Thyroid gland (tissue), 4 donors: Measurements from ENCODE around the gene ATIC. TPM values are rescaled to one million over a fixed set of nuclear protein-coding genes. Genes with fewer than 3 reads are reported as not detected.

Experiments
- DNase-seq, 2 donors: peaks; one replicate each; pipeline ENCODE4 v3.0.0-alpha.2; 2019
- H3K27ac ChIP-seq, 3 donors: fragments of 200-600 bp; sonication (generic); 1 replicate in 2 of 3; 2 replicates in 1 of 3; pipeline ENCODE4 v1.5.1; 2016 to 2019; ENCODE audit warnings: mild to moderate bottlenecking in 1 of 3, moderate library complexity in 1 of 3
- H3K27me3 ChIP-seq: fragments of 200-600 bp; sonication (generic); one replicate; pipeline ENCODE4 v1.5.1; 2019
- H3K36me3 ChIP-seq, 2 donors: fragments of 200-600 bp; sonication (generic); one replicate each; pipeline ENCODE4 v1.5.1; 2016 to 2019
- H3K4me1 ChIP-seq, 2 donors: fragments of 200-600 bp; sonication (generic); one replicate each; pipeline ENCODE4 v1.5.1; 2017 to 2019
- H3K4me3 ChIP-seq, 3 donors: fragments of 200-600 bp; sonication (generic); replicated peaks in 1 of 3; 1 replicate in 2 of 3; 2 replicates in 1 of 3; pipeline ENCODE4 v1.5.1; 2016; ENCODE audit warnings: mild to moderate bottlenecking in 1 of 3
- H3K9me3 ChIP-seq: fragments of 200-600 bp; sonication (generic); one replicate; pipeline ENCODE4 v1.5.1; 2017
- CTCF ChIP-seq, 6 experiments: fragments of 200-600 bp in 3 of 6; fragments of 450-650 bp in 3 of 6; sonication (generic) in 3 of 6; IDR thresholded peaks; one replicate each; pipeline ENCODE4 v1.5.1; 2016 to 2019; ENCODE audit warnings: antibody characterized with exemption in 6 of 6, mild to moderate bottlenecking in 2 of 6, inconsistent platforms in 1 of 6, moderate library complexity in 1 of 6
- POLR2A ChIP-seq, 2 donors: fragments of 450-650 bp; IDR thresholded peaks; one replicate each; pipeline ENCODE4 v1.6.1; 2017; ENCODE audit warnings: antibody characterized with exemption in 2 of 2, mild to moderate bottlenecking in 2 of 2, moderate library complexity in 1 of 2
- WGBS, 2 donors: methylation state at CpG; one replicate each; pipeline ENCODE4 v1.1.5; 2017; 5-methylcytosine and 5-hydroxymethylcytosine counted together
- intact Hi-C: fragments of 100-400 bp; cut with DNase I; formaldehyde crosslinking; loops from one replicate; pipeline ENCODE4 v1.15.1; 2023
- total RNA-seq, 4 donors: library from RNA; depleted of rRNA; stranded (reverse); fragments of >200 nt; gene quantifications; one replicate each; pipeline ENCODE4 v1.2.3, GENCODE V29; 2016

ATIC gene
- total RNA-seq, 4 donors from 2014 or later, result 25.7 to 35.1 (median 27.4) TPM

GRCh38 chr2:215320102-215320501 lies 8.2 kb downstream of the ATIC start:
- Histone ChIP-seq H3K4me1 (no peaks in the 10 kb centered on the region), H3K36me3 (peaks cover 16 to 23% of the 10 kb centered on the region in 2 donors), H3K27me3 (no peaks in the 10 kb centered on the region), H3K27ac (no peak overlapping the region), H3K4me3 (no peak overlapping the region), H3K9me3 (no peaks in the 10 kb centered on the region)
- DNase-seq, result no peak
- WGBS, 2 donors, result 90 to 95% methylated on average over 3 of the region's 3 CpGs
- no peak for TF ChIP-seq CTCF (IDR thresholded peaks at IDR 0.05)
- no peak for TF ChIP-seq POLR2A (IDR thresholded peaks at IDR 0.05)
- intact Hi-C loops, result no loop called here

- 92 to 99% methylated on average over 7 of the region's 7 CpGs for WGBS, 2 donors
- Histone ChIP-seq H3K4me1 (no peaks in the 10 kb centered on the region), H3K4me3 (no peak overlapping the region), H3K27me3 (no peaks in the 10 kb centered on the region), H3K27ac (no peak overlapping the region), H3K9me3 (no peaks in the 10 kb centered on the region), H3K36me3 (peaks cover 16 to 23% of the 10 kb centered on the region in 2 donors)
- TF ChIP-seq POLR2A (IDR thresholded peaks at IDR 0.05) (no peak), CTCF (IDR thresholded peaks at IDR 0.05) (no peak)
- no peak for DNase-seq
- intact Hi-C loops, result no loop called here
Observed at GRCh38 chr2:215320679-215321078, 8.8 kb downstream of the ATIC start.

GRCh38 chr2:215324811-215325210 lies 13.0 kb downstream of the ATIC start:
- 86 to 89% methylated on average over 6 of the region's 6 CpGs for WGBS, 2 donors
- H3K4me1 ChIP-seq, result no peaks in the 10 kb centered on the region
- H3K4me3 ChIP-seq, result no peak overlapping the region
- H3K27me3 ChIP-seq, result no peaks in the 10 kb centered on the region
- intact Hi-C loops, result no loop called here
- no peak for DNase-seq
- TF ChIP-seq POLR2A (IDR thresholded peaks at IDR 0.05) (no peak), CTCF (IDR thresholded peaks at IDR 0.05) (no peak)
- no peak overlapping the region for H3K27ac ChIP-seq
- peaks cover 15 to 23% of the 10 kb centered on the region in 2 donors for H3K36me3 ChIP-seq
- H3K9me3 ChIP-seq, result no peaks in the 10 kb centered on the region

GRCh38 chr2:215328066-215328465 lies 16.2 kb downstream of the ATIC start:
- 92 to 94% methylated on average over 5 of the region's 5 CpGs for WGBS, 2 donors
- Histone ChIP-seq H3K27me3 (no peaks in the 10 kb centered on the region), H3K9me3 (no peaks in the 10 kb centered on the region), H3K27ac (no peak overlapping the region), H3K4me3 (no peak overlapping the region), H3K4me1 (no peaks in the 10 kb centered on the region), H3K36me3 (peaks cover 7 to 15% of the 10 kb centered on the region in 2 donors)
- no peak for DNase-seq
- intact Hi-C loops, result no loop called here
- TF ChIP-seq CTCF (IDR thresholded peaks at IDR 0.05) (no peak), POLR2A (IDR thresholded peaks at IDR 0.05) (no peak)

- Histone ChIP-seq H3K9me3 (no peaks in the 10 kb centered on the region), H3K36me3 (peaks cover 12% of the 10 kb centered on the region in 2 donors), H3K4me1 (no peaks in the 10 kb centered on the region), H3K27me3 (no peaks in the 10 kb centered on the region), H3K4me3 (no peak overlapping the region), H3K27ac (no peak overlapping the region)
- no peak for DNase-seq
- TF ChIP-seq CTCF (IDR thresholded peaks at IDR 0.05), result no peak
- no peak for TF ChIP-seq POLR2A (IDR thresholded peaks at IDR 0.05)
- intact Hi-C loops, result no loop called here
- 90 to 92% methylated on average over 5 of the region's 5 CpGs for WGBS, 2 donors
Observed at GRCh38 chr2:215332872-215333595, 21.2 kb downstream of the ATIC start.
